Head of caudate nucleus (tissue), 42 donors: ENCODE results near the gene ISYNA1.

Source experiments
- DNase-seq, 42 donors: peaks; one replicate each; pipeline versions ENCODE4 v3.0.0 to v3.0.0-alpha.2; 2020 to 2021; ENCODE audit warnings: mixed read lengths in 7 of 42
- intact Hi-C: fragments of 100-400 bp; cut with DNase I; formaldehyde crosslinking; loops from one replicate; pipeline ENCODE4 v1.15.0; 2022

ISYNA1 gene

DNA sequence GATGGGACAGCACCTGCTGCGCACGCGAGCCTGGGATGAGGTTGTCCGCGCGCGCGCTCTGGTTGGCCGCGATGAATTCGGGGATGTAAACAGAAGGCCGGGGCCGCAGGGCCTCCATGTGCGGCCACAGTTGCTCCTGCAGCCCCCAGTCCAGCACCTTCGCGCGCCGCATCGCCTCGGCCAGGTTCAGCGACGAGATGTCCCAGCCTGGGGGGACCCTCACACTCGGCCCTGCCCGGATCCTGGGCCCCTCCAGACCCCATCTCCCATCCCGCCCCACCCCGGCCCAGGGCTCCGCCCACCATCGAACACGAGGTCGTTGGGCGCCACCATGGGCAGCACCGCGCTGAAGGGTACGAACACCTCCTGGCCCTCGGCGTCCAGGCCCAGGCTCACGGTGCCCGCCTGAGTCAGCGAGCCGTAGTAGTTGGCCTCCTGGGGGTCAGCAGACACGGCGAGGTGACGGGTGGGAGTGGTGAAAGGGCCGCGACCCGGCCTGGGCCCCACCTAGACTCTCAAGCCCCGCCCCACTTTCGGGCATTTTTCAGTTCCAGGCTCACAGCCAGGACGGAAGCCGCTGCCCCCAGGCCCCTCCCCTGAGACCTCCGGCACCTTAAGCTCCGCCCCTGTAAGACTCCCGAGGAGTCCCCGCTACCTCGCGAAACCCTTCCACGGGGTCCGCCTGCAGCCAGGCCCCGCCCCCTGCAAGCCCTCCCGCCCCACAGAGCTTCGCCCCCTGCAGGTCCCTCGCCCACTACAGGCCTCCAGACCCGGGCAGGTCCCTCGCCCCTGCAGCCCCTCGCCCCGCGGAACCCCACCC is 1.1 kb downstream of the ISYNA1 start:
- DNase-seq = peak in 18 of 42 donors; percentile 26 to 72 (median 59)
- intact Hi-C loops = no loop called here

DNA sequence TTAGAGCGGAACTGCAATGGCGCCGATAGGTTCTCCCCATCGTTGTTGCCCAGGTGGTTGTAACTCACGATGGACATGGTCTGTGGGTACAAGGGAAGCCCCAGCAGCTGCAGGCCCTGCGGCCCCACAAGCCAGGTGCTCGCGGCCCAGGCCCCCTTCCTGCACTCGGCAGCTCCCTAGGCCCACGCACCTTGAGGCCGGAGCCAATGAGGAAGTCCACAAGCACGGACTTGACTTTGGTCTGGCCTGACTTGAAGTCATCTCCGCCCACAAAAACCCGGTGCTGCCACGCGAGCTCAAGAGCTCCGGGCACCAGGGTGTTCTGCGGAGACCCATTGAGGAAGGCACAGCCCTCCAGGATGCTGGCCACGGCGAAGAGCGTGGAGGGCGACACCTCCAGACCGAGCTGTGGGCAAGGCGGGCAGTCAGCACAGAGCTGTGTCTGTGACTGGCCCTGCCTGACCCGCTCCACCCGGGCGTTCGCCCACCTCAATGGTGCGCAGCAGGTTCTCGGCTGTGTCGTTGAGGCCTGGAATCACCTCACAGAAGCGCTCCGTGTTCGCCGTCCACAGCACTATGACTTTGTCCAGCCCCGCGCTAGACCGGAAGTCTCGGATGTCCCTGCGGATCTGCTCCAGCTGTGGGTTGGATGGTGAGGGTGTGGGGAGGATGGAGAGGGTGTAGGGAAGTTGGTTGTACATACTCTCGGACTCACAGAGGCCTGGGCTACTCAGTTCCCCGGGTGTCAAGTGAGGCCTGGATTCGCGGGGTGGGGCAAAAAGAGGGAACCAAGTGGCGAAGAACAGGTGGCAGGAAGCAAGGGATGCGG is 1.9 kb downstream of the ISYNA1 start:
- DNase-seq = no peak
- intact Hi-C loops = no loop called here

DNA sequence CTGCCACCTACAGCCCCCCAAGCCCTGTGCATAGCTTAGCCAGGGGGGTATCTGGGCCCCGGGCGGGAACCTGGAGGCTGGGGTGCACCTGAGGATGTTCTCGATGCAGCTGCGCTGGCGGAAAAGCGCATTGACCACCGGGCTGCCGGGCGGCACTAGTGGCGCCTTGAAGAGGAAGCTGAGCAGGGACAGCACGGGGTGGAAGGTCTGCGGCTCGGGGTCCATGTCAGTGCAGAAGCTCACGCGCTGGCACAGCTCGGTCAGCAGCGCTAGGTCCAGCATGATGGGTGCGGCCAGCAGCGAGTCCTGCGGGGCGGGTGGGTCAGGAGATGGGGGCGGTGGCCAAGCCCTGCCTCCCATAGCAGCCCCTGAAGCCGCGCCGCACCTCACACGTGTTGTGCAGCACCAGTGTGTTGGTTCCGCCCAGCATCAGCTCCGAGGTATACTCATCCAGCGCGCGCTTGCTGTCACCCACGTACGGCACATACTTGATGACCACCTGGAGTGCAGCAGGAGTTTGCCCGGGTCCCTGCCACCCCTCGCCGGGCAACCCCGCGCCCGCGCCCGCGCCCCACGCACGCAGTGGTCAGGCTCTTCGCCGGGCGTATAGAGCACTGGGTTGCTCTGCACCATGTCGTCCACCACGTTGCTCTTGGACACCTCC is 2.6 kb downstream of the ISYNA1 start:
- DNase-seq = no peak
- intact Hi-C loops = no loop called here

DNA sequence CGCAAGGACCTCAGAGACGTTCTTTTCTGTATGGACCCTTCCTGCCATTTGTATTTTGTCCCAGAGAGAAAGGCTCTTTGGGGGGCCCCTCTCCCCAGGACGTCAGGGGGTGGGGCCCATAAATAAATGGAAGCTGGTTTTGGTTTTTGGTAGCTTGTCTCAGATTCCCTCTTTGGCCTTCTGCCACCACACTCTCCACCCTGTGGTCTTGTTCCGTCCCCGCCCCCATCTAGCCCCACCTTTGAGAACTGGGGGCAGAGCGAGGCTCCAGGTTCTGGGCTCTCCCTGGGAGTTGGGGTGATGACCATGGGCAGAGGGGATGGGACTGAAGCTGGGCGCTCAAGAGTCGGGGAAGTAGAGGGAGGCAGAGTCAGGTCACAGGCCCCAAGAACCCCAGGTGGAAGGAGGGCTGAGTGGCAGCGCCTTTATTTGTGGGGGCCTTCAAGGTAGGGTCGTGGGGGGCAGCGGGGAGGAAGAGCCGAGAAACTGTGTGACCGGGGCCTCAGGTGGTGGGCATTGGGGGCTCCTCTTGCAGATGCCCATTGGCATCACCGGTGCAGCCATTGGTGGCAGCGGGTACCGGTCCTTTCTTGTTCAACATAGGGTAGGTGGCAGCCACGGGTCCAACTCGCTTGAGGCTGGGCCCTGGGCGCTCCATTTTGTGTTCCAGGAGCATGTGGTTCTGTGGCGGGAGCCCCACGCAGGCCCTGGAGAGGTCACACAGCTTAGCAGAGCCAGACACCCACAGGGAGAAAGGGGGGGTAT is 3.3 kb downstream of the ISYNA1 start:
- intact Hi-C loops = no loop called here
- DNase-seq = peak in 1 of 42 donors; percentile 9

DNA sequence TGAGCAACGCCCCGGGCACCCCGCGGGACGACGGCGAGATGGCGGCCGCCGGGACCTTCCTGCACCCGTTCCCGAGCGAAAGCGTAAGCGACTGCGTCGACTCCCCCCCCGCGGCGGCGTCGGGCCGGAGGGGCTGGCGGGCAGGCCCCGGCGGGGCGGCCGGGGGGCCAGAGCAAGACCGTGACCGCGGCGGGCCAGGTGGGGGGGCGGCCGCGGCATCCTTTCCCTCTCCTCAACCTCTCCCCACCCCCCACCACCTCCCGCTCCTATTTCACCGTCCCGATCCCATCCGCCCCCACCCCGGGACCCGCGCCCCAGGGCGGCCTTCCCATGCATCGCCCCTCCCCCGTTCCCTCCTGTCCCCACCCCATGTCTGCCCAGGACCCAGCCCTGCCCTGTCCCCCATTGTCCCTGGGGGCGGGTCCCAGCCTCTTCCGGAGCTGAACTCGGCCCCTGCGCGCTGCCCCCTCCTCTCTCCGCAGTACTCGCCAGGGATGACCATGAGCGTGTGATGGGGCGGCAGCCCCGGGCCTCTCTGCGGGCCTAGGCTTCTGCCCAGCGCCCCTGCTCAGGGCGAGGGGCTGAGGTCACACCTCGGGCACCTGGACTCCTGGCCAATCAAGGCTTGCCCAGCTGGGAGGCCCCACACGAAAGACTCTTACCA is 4.1 kb downstream of the ISYNA1 start:
- intact Hi-C loops = no loop called here
- no peak for DNase-seq

DNA sequence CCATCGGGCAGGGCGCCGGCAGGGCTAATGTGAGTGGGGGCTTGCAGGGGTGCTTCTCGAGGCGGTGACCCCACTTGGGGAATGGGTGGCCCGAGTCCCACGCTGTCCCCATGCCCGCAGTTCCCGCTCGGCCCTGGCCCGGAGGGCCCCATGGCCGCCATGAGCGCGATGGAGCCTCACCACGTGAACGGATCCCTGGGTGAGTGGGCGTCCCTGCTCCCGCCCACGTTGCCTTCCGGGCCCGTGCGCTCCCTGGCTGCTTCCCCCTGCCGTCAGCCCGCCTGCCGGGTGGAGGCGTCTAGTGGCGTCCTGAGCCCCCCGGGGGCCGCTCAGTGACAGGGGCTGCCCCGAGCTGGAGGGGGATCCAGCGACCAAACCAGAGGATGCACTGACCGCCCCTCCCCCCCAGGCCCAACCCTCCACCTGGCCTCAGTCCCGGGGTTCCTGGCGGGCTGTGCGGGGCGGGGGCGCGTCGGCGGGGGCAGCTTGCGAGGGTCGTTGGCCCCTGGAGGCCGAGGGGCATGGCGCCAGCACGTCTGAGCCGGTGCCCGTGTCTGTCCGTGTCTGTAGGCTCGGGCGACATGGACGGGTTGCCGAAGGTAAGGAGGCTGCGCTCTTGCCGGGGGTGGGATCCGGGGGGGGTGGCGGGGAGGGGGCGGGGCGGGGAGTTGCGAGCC is 4.8 kb downstream of the ISYNA1 start:
- intact Hi-C loops = no loop called here
- DNase-seq = peak in 24 of 42 donors; percentile 35 to 79 (median 62)

DNA sequence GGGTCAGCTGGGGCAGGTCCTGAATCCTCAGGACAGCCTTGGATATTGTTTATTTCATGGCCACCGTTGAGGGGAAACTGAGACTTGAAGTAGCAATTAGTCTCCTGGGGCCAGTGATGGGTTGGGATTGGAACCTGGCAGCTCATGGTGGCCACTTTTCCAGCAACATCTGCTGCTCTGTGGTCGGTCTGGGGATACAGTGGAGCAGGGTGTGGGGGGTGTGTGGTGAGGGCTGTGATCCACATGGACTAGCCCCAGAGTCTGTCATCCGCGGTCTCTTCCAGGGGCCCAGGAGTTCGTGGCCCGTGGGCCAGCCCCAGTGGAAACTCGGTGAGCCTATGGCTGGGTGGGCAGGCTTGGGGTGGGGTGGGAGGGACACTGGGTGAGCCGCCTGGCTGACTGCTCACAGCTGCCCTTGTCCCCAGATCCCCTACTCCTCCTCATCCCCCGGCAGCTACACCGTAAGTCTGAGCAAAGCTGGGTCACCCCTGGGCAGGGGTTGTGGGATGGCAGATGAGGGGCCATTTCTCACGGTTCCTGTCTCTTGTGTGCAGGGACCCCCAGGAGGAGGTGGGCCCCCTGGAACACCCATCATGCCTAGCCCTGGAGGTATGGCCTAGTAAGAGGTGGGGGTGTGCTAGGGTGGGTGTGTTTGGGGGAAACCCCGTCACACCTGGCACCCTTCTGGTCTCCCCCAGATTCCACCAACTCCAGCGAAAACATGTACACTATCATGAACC is 5.5 kb downstream of the ISYNA1 start:
- intact Hi-C loops = no loop called here
- DNase-seq = no peak

DNA sequence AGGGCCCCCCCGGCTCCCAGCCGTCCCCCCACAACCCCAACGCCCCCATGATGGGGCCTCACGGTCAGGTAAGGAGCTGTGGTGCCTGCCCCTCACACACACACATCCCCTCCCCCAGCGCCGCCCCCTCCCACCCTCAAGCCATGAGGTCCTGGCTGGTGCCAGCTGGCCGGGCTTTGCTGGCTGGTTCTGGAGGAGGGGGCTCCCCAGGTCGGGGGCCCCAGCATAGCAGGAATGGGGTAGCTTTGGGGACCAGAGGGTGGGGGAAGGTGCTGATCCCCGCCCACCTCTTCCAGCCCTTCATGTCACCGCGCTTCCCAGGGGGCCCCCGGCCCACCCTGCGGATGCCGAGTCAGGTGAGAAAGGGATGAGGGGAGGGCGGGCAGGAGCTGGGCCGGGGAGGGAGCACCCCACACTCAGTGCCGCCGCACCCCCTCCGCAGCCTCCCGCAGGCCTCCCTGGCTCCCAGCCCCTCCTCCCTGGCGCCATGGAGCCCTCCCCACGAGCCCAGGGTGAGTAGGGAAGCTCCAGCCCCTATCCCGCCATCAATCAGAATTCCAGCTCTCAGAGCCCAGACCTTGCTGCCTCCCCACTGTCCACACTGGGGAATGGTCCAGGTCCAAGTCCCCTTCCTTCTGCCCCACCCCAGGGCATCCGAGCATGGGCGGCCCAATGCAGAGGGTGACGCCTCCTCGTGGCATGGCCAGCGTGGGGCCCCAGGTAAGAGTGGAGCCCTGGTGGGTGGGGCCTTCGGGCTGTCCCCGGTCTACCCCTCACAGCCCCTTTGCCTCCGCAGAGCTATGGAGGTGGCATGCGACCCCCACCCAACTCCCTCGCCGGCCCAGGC is 6.4 kb downstream of the ISYNA1 start:
- intact Hi-C loops = no loop called here
- no peak for DNase-seq

DNA sequence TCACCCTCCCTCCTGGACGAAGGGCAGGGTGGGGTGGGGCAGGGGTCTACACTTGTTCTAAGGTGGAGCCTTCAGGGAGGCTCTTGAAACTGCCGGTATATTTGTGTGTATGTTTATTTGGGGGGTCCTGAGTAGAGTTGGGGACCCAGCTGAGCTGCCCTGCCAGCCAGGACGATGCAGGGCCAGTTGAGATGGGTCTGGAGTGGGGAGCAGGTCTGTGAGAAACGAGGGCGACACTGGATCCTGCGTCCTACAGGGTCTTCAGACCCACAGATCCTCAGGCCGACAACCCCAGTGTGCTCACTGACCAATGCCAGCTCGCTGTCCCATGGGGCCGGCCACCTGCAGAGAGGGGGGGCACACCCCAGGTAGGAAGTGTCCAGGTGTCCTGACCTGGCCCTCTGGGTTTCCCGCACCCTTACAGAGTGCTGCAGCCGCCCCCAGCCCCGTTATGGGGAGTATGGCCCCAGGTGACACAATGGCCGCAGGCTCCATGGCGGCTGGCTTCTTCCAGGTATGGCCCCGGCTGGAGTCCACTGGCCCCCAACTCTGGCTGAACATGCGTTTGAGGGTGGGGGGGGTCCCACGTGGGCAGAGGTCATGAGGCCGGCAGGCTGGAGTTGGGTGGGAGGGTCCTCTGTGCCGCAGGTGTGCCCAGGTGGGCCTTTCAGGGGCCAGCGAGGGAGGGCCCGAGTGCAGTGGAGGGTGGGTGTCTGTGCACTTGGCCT is 7.4 kb downstream of the ISYNA1 start:
- no peak for DNase-seq
- intact Hi-C loops = no loop called here

DNA sequence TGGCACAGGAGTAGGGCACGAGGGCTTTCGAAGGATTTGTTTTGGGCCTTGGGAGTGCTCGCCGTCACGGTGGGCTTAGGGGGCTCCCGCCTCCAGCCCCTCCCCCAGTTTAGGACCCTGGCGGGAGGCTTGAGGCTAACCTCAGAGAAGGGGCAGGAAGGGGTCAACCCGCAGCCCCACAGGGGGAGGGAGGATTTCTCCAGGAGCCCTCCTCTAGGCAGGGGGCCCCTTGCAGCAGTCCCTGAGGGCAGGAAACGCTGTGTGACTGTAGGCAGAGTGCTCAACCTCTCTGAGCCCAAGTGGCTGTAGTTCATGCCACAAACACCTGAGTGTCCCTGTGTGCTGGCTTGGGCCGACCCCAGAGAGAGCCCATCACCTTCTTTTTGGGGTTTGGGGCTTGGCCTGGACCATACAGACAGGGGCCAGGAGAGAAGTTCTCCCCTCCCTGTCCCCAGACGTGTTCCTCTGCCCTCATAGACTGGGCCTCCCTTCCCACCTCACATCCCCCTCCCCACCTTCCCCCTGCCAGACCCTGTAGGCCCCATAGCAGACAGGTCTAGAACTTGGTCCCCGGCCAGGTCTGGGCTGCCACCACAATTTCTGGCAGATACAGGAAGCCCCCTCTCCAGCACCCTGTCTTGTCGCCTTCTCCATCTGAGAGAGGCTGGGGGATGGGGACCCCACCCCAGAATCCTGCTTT is 8.1 kb downstream of the ISYNA1 start:
- DNase-seq = no peak
- intact Hi-C loops = no loop called here

DNA sequence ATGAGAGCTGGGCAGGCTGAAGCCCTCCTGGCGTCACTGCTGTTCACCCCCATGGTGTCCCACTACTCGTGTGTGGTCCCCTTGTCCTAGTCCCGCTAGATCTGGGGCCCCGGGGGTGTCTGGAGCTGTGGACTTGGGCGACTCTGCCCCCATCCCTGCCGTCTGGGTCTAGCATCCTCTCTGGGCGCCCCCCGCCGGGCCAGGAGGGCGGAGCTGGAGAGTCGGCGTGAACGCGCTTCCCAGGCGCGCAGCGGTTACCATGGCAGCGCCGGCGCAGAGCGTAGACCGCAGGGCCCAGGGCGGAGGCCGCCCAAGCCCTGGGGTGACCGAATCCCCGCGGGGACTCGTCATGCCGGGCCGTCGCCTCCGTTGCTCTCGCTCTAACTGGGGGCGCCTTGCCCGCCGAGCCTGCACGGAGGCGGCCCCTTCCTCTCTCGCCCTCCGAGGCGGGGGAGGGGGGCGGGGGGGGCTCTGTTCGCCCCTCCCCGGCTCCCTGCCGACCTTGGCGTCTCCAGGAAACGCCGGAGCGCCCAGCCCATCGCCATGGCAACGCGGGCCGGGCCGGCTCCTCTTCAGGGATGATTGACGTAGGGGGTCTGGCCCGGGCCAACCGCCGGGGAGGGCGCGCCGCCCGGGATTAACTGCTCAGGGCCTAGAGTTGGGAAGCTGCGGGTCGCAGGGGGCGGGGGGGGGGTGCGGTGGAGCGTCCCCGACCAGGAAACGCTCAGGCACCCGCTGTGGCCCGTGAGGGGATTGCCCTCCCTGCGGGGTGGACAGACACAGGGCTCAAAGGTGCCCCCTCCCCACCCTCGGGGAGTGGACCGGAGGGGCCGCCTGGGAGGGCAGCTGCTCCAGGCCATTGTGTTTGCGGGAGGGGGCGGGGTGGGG is 8.9 kb downstream of the ISYNA1 start:
- DNase-seq = peak in 41 of 42 donors; percentile 53 to 90 (median 77)
- intact Hi-C loops = no loop called here

DNA sequence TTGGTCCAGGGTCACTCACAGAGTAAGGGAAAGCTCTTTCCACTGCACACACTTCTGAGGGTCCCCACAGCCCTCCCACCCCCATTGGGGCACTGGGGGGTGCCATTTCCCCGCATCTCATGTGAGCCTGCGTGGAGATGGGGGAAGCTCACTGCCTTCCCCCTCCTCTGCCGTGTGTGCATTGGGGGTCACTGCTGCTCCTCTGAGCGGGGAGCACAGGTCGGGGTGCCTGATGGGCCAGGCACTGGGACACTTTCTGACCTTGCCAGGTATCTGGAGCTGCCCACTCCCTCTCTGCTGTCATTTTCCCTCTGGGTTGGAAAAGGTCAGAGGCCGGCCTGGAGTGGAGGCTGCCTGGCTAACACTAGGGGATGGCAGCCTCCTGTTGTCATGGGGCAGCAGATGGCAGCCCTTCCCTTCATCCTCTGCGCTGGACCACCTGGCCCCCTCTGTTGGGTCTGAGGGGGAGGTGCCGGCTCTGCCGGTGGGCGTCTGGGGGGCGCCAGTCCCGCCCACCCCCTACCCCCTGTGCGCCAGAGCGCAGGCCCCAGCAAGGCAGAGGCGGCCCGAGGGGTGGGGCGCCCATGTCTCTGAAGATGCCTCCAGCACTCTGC is 9.7 kb downstream of the ISYNA1 start:
- intact Hi-C loops = no loop called here
- DNase-seq = peak in 1 of 42 donors; percentile 35

DNA sequence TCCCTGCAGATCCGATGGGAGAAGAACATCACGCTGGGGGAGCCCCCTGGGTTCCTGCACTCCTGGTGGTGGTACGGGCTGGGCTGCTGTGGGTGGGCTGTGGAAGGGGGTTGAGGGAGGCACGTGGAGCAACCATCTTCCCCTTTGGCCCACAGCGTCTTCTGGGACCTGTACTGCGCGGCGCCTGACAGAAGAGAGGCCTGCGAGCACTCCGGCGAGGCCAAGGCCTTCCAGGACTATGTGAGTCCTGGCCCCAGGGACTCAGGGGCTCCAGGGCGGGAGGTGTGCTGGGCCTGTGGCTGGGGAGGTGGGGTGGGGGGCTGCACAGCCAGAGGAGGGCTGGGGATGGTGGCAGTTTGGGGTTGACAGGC is 10.2 kb downstream of the ISYNA1 start:
- DNase-seq = no peak
- intact Hi-C loops = no loop called here
